Smooth muscle cell (in vitro differentiated cells): ENCODE data around the gene ONECUT3. TPM values are rescaled to one million over a fixed set of nuclear protein-coding genes. Genes with fewer than 3 reads are reported as not detected.

ENCODE experiments used
- DNase-seq: peaks from one replicate; lab custom pipeline; 2025; ENCODE audit not compliant: unreplicated experiment; lab: John Stamatoyannopoulos, UW
- H2AFZ ChIP-seq: fragments of 200-600 bp; sonication (generic); 2 replicates; pipeline ENCODE4 v1.6.0; 2016; ENCODE audit warnings: antibody characterized with exemption, low read depth, mild to moderate bottlenecking
- H3F3A ChIP-seq: fragments of 200-600 bp; sonication (generic); 2 replicates; pipeline ENCODE4 v1.6.0; 2017; ENCODE audit warnings: antibody characterized with exemption, low read depth
- H3K27ac ChIP-seq: fragments of 200-600 bp; sonication (generic); 2 replicates; pipeline ENCODE4 v1.5.1; 2016; ENCODE audit warnings: low read depth, mild to moderate bottlenecking
- H3K27me3 ChIP-seq: fragments of 200-600 bp; sonication (generic); 2 replicates; pipeline ENCODE4 v1.6.1; 2016; ENCODE audit warnings: low read depth, mild to moderate bottlenecking
- H3K36me3 ChIP-seq: fragments of 200-600 bp; sonication (generic); 2 replicates; pipeline ENCODE4 v1.5.1; 2016; ENCODE audit warnings: low read depth
- H3K4me1 ChIP-seq: fragments of 200-600 bp; sonication (generic); 2 replicates; pipeline ENCODE4 v1.5.1; 2016; ENCODE audit warnings: low read depth
- H3K4me2 ChIP-seq: fragments of 200-600 bp; sonication (generic); 2 replicates; pipeline ENCODE4 v1.6.0; 2016; ENCODE audit warnings: mild to moderate bottlenecking
- H3K4me3 ChIP-seq: fragments of 200-600 bp; sonication (generic); 2 replicates; pipeline ENCODE4 v1.5.1; 2016; ENCODE audit warnings: mild to moderate bottlenecking
- H3K79me2 ChIP-seq: fragments of 200-600 bp; sonication (generic); 2 replicates; pipeline ENCODE4 v1.6.0; 2016; ENCODE audit warnings: low read depth, mild to moderate bottlenecking
- H3K9ac ChIP-seq: fragments of 200-600 bp; sonication (generic); 2 replicates; pipeline ENCODE4 v1.6.0; 2016; ENCODE audit warnings: low read depth
- H3K9me3 ChIP-seq: fragments of 200-600 bp; sonication (generic); replicated peaks from 2 replicates; pipeline ENCODE4 v1.5.1; 2016; ENCODE audit warnings: low read depth
- H4K20me1 ChIP-seq: fragments of 200-600 bp; sonication (generic); 2 replicates; pipeline ENCODE4 v1.6.0; 2016; ENCODE audit warnings: low read depth
- CTCF ChIP-seq: fragments of 200-600 bp; sonication (generic); IDR thresholded peaks from 2 replicates; pipeline ENCODE4 v1.5.1; 2017; ENCODE audit warnings: borderline replicate concordance, mild to moderate bottlenecking, antibody characterized with exemption; ENCODE audit not compliant: insufficient read depth, poor library complexity, severe bottlenecking
- WGBS: methylation state at CpG from one replicate; pipeline ENCODE4 v1.1.7; 2016; ENCODE audit warnings: low lambda C conversion rate; 5-methylcytosine and 5-hydroxymethylcytosine counted together
- polyA plus RNA-seq: library from polyadenylated mRNA; unstranded; fragments of >200 nt; fragmentation: Nextera tagmentation; extraction: Ambion mirVana; gene quantifications from 2 replicates; pipeline ENCODE4 v1.2.1, GENCODE V29; 2016
- total RNA-seq: library from RNA; depleted of rRNA; stranded (reverse); fragments of >200 nt; gene quantifications from 2 replicates; pipeline ENCODE4 v1.2.3, GENCODE V29; 2014

Gene ONECUT3
- total and polyA plus RNA-seq, 2 experiments from 2014 or later = not detected

GRCh38 chr19:1768248-1768647 lies 14.9 kb downstream of the ONECUT3 start:
- peak; percentile 28 for TF ChIP-seq CTCF
- H3K27ac ChIP-seq = no peak overlapping the region
- no peak overlapping the region for H3K4me2 ChIP-seq
- no peaks in the 10 kb centered on the region for H3K9me3 ChIP-seq
- no peak for DNase-seq
- no peaks in the 10 kb centered on the region for H3F3A ChIP-seq
- no peaks in the 10 kb centered on the region for H4K20me1 ChIP-seq
- H3K4me3 ChIP-seq = no peak overlapping the region
- H2AFZ ChIP-seq = no peak overlapping the region
- H3K27me3 ChIP-seq = peaks cover 74% of the 10 kb centered on the region
- no peaks in the 10 kb centered on the region for H3K36me3 ChIP-seq
- H3K79me2 ChIP-seq = no peaks in the 10 kb centered on the region
- H3K4me1 ChIP-seq = no peaks in the 10 kb centered on the region
- 31% methylated on average over 8 of the region's 13 CpGs for WGBS
- no peak overlapping the region for H3K9ac ChIP-seq

- Histone ChIP-seq H3K79me2 (no peaks in the 10 kb centered on the region), H3F3A (no peaks in the 10 kb centered on the region), H2AFZ (no peak overlapping the region), H3K9me3 (no peaks in the 10 kb centered on the region), H3K27ac (no peak overlapping the region), H3K36me3 (no peaks in the 10 kb centered on the region), H3K9ac (no peak overlapping the region), H4K20me1 (no peaks in the 10 kb centered on the region), H3K4me1 (no peaks in the 10 kb centered on the region), H3K4me2 (no peak overlapping the region), H3K27me3 (peaks cover 74% of the 10 kb centered on the region), H3K4me3 (no peak overlapping the region)
- DNase-seq = no peak
- WGBS = 89% methylated on average over 7 of the region's 9 CpGs
- TF ChIP-seq CTCF = no peak
These were observed 15.8 kb downstream of the ONECUT3 start for GRCh38 chr19:1768918-1769644.

GRCh38 chr19:1769645-1769985 lies 16.3 kb downstream of the ONECUT3 start:
- H4K20me1 ChIP-seq = no peaks in the 10 kb centered on the region
- no peaks in the 10 kb centered on the region for H3K79me2 ChIP-seq
- no peak overlapping the region for H3K4me2 ChIP-seq
- TF ChIP-seq CTCF = no peak
- H3F3A ChIP-seq = no peaks in the 10 kb centered on the region
- no peaks in the 10 kb centered on the region for H3K9me3 ChIP-seq
- peaks cover 74% of the 10 kb centered on the region for H3K27me3 ChIP-seq
- H3K9ac ChIP-seq = no peak overlapping the region
- WGBS = 34% methylated on average over 12 of the region's 12 CpGs
- no peaks in the 10 kb centered on the region for H3K36me3 ChIP-seq
- no peak overlapping the region for H2AFZ ChIP-seq
- no peak overlapping the region for H3K4me3 ChIP-seq
- H3K27ac ChIP-seq = no peak overlapping the region
- no peak for DNase-seq
- H3K4me1 ChIP-seq = no peaks in the 10 kb centered on the region
